GM12865 (cell line): ENCODE data around the gene C4orf50.
A peak's percentile ranks its signal among the peaks of the same experiment; 100 is the strongest.

ENCODE experiments used
- DNase-seq: peaks from one replicate; pipeline ENCODE4 v3.0.0; 2010; ENCODE audit warnings: low read depth
- H3K4me3 ChIP-seq: 2 replicates; pipeline ENCODE4 v1.5.1; 2011; ENCODE audit warnings: mild to moderate bottlenecking, low read depth, low read length, control low read depth
- CTCF ChIP-seq: IDR thresholded peaks from 2 replicates; pipeline ENCODE4 v1.5.1; 2011; ENCODE audit warnings: low read length, control low read depth, low read depth, inconsistent platforms; ENCODE audit not compliant: insufficient read depth; ENCODE audit errors: missing control alignments

The C4orf50 gene

DNA sequence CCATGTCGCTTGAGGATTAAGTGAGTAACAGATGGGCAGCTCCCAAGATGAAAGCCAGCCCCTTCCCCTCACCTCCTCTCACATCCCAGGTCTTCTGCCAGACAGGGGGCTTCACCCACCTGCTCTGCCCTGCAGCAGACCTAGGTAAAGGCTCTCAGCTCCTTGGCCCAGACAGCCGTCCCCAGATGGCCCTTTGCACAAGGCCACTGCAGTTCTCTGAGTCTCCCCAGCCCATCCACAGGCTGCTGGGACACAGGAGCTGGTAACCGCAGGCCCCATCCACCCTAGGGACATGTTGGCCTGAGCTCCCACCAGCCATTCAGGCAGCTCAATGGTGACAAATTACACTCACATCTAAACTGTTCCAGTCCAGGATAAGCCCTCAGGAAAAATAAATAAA is 15.3 kb downstream of the C4orf50 start:
- H3K4me3 ChIP-seq: no peak overlapping the region
- no peak for DNase-seq
- TF ChIP-seq CTCF: no peak

DNA sequence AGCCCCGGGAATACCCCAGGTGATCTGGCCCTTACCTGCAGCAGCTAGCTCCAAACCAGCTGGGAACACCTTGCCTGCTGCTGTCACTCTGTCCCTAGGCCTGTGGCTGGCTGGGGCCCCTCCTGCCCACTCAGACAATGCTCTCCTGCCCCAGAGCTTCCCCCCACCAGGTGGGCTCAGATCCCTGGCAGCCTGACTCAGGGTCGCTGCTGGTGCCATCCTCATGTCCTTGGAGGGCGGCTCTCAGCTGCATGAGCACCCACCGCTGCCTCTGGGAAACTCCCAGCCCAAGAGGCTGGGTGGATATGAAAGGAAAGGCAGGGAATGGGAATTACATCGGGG is 15.8 kb downstream of the C4orf50 start:
- H3K4me3 ChIP-seq: no peak overlapping the region
- no peak for TF ChIP-seq CTCF
- no peak for DNase-seq

GRCh38 chr4:6001680-6002491 is 16.3 kb downstream of the C4orf50 start:
- H3K4me3 ChIP-seq: no peak overlapping the region
- DNase-seq: no peak
- TF ChIP-seq CTCF: no peak

DNA sequence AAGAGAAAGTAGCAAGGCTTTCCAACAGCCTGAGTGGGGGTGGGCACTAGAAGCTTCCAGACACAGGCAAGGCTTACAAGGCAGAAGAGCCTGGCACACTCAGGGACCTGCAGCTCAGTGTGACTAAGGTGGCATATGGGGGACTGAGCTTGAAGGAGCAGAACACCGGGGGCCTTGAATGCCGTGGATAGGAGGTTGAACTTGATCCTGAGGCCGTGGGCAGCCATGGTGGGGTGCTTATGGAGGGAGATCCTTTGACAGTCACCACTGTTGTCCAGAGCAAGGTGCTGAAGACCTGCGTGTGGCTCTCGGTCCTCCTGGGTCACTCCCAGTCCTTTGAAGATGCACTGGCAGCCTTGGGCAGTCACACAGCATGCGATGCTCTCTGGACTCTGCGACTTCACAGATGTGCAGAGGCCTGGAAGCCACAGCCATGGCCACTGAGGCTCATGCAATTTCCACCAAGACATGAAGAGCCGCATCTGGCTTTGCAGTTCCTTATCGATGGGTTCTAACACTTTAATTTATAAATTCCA is 18.3 kb downstream of the C4orf50 start:
- no peak overlapping the region for H3K4me3 ChIP-seq
- TF ChIP-seq CTCF: no peak

GRCh38 chr4:5999356-5999755 is 18.9 kb downstream of the C4orf50 start:
- TF ChIP-seq CTCF: no peak
- no peak overlapping the region for H3K4me3 ChIP-seq
- no peak for DNase-seq

More for the DNA sequence above, 18.3 kb downstream of the C4orf50 start:
- no peak for DNase-seq

- H3K4me3 ChIP-seq: no peak overlapping the region
- peak; percentile 96 for TF ChIP-seq CTCF
- DNase-seq: peak; percentile 71
These were observed 19.8 kb downstream of the C4orf50 start for GRCh38 chr4:5998333-5998936.
